ENCODE measurements around the gene IPPK. TPM values are rescaled to one million over a fixed set of nuclear protein-coding genes. Genes with fewer than 3 reads are reported as not detected.
"Not testable (repeated sequence)": the region's sequence is repeated elsewhere in the genome, so short reads cannot be mapped to it uniquely, and the experiment has no call there.

The IPPK gene
- total RNA-seq, 2 experiments from 2014 or later: 10.8 to 11.0 TPM

DNA sequence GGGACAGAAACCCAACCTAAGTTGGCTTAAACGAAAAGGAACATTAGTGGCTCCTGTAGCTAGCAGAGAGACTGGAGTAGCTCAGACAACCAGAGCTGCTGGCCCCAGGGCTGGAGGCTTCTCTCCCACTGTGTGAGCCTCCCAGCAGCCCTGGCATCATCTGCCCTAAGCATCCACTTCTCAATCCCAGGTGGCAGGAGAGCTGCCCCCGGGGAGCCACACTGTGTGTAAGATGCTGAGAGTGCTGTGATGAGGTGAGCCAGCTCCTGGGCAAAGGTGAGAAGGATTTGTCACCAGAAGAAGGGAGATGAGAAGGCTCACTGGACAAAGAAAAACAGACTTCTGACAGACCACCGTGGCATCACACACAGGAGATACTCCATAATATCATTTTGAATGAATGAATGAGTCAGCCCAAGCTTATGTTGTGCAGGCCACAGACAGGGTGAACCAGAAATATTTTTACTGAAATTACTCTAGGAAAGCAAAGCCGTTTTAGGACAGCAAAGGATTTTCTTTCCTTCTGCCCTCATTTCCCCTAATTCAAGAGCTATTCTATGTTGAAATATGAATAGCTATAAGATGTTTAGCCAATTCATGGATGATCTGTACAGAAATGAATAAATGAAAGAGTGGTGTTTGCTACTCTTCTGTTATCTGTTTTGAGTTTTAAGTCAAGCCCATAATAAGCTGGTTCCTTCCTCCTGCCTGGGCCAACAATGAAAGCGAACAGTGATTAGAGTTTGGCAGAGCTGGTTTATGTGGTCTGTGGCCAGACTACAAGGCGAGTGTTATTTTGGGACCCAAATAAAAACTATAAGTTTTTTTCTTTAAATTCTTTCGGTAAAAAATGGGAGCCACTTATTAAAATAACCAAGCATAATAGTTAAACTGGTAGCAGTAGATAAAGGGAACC is 76.7 kb downstream of the IPPK start:
- H3K27me3 Mint-ChIP-seq: no peaks in the 10 kb centered on the region
- no peaks in the 10 kb centered on the region for H3K36me3 Mint-ChIP-seq
- POLR2A ChIA-PET: no interaction called here
- no peak overlapping the region for H3K4me3 Mint-ChIP-seq
- DNase-seq: no peak
- no peak overlapping the region for H3K27ac Mint-ChIP-seq
- no peaks in the 10 kb centered on the region for H3K4me1 Mint-ChIP-seq (ENCODE audit: low read depth)
- no peaks in the 10 kb centered on the region for H3K9me3 Mint-ChIP-seq
- CTCF ChIA-PET: no interaction called here
- intact Hi-C loops (cut with micrococcal nuclease): no loop called here

DNA sequence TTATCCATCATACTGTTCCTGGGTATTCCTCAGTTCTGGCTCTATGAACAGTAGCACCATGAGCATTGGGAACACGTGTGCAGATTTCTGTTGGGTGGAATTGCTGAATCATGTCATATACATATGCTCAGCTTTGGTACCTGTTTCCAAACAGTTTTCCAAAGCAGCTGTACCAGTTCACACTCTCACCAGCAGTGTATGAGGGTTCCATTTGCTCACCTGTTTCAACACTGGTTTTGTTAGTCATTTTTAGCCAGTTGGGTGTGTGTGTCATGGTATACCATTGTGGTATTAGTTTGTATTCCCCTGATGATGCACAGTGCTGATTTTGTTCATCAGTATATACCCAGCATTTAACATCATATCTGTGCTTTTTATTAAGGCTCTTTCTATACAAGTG is 77.4 kb downstream of the IPPK start:
- ChIA-PET POLR2A (no interaction called here), CTCF (no interaction called here)
- no peaks in the 10 kb centered on the region for H3K36me3 Mint-ChIP-seq
- H3K27me3 Mint-ChIP-seq: no peaks in the 10 kb centered on the region
- H3K4me1 Mint-ChIP-seq (ENCODE audit: low read depth): no peaks in the 10 kb centered on the region
- no peaks in the 10 kb centered on the region for H3K9me3 Mint-ChIP-seq
- H3K4me3 Mint-ChIP-seq: no peak overlapping the region
- no peak overlapping the region for H3K27ac Mint-ChIP-seq
- intact Hi-C loops (cut with micrococcal nuclease): no loop called here
- DNase-seq: no peak

DNA sequence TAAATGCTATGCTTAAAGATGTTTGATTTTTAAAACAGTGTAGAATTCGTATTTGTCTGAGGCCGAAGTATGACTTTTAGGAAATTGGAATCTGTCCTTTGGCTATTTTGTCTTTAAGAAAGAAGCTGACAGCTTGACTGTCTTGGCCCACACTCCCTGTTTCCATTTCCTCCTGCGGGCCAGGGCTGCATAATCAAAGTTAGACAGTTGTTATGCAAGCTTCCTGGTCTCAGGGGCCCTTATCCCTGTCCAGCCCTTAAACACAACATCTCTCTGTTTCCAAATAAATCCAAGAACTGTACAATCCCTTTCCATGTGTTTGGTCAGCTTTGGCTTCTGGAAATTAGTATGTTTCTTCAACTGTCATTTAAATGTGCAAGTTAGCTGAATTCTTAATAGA is 79.6 kb downstream of the IPPK start:
- Mint-ChIP-seq H3K9me3 (no peaks in the 10 kb centered on the region), H3K36me3 (peaks cover 6% of the 10 kb centered on the region), H3K27ac (no peak overlapping the region), H3K4me1 (ENCODE audit: low read depth) (no peaks in the 10 kb centered on the region), H3K27me3 (no peaks in the 10 kb centered on the region), H3K4me3 (no peak overlapping the region)
- DNase-seq: no peak
- intact Hi-C loops (cut with micrococcal nuclease): no loop called here
- ChIA-PET POLR2A (no interaction called here), CTCF (no interaction called here)

DNA sequence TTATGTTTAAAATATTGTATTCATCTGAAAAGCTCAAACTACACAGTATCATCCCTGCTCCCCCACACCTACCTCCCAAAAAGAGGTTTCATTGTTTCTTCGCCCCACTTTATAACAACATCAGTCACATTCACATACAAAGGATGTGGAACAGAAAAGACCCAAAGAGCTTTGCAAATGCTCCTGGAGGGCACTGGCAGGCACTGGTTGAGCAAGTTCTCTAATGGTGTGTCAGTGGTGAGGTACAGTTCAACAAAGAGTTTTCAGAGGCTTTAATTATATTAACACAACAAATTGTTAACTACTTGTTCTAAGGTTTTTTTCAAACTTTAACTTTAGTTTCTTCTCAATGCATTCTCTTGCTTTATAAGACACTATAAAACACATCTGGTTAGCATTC is 80.0 kb downstream of the IPPK start:
- intact Hi-C loops (cut with micrococcal nuclease): no loop called here
- DNase-seq: no peak

DNA sequence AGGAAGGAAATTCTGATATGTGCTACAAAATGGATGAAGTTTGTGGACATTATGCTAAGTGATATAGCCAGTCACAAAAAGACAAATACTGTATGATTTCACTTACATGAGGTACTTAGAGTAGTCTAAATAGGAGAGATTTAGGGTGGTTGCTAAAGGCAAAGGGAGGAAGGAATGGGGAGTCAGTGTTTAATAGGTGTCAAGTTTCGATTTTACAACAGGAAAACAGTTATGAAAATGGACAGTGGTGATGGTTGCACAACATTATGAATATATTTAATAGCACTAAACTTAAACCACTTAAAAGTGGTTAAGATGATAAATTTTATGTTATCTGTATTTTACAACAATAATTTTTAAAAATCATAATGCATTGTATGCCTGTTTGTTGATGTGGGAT is 93.8 kb downstream of the IPPK start:
- no peaks in the 10 kb centered on the region for H3K27me3 Mint-ChIP-seq
- peaks cover 2% of the 10 kb centered on the region for H3K36me3 Mint-ChIP-seq
- no peak overlapping the region for H3K4me3 Mint-ChIP-seq
- peaks cover 8% of the 10 kb centered on the region for H3K9me3 Mint-ChIP-seq
- CTCF ChIA-PET: no interaction called here
- no peaks in the 10 kb centered on the region for H3K4me1 Mint-ChIP-seq (ENCODE audit: low read depth)
- DNase-seq: no peak
- POLR2A ChIA-PET: no interaction called here
- H3K27ac Mint-ChIP-seq: no peak overlapping the region
- intact Hi-C loops (cut with micrococcal nuclease): no loop called here

More for the DNA sequence above, 80.0 kb downstream of the IPPK start:
- ChIA-PET CTCF (no interaction called here), POLR2A (no interaction called here)
- Mint-ChIP-seq H3K27ac (no peak overlapping the region), H3K36me3 (peaks cover 6% of the 10 kb centered on the region), H3K4me3 (no peak overlapping the region), H3K27me3 (no peaks in the 10 kb centered on the region), H3K9me3 (no peaks in the 10 kb centered on the region), H3K4me1 (ENCODE audit: low read depth) (no peaks in the 10 kb centered on the region)

DNA sequence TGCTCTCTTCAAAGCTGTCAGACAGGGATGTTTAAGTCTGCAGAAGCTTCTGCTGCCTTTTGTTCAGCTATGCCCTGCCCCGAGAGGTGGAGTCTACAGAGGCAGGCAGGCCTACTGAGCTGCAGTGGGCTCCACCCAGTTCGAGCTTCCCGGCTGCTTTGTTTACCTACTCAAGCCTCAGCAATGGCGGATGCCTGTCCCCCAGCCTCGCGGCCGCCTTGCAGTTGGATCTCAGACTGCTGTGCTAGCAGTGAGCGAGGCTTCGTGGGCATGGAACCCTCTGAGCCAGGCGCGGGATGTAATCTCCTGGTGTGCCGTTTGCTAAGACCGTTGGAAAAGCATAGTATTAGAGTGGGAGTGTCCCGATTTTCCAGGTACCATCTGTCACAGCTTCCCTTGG is 96.3 kb downstream of the IPPK start:
- H3K36me3 Mint-ChIP-seq; CTCF ChIA-PET; H3K4me3 Mint-ChIP-seq; H3K27ac Mint-ChIP-seq; intact Hi-C loops (cut with micrococcal nuclease); H3K9me3 Mint-ChIP-seq; H3K27me3 Mint-ChIP-seq; POLR2A ChIA-PET; H3K4me1 Mint-ChIP-seq (ENCODE audit: low read depth); DNase-seq: not testable (repeated sequence)

DNA sequence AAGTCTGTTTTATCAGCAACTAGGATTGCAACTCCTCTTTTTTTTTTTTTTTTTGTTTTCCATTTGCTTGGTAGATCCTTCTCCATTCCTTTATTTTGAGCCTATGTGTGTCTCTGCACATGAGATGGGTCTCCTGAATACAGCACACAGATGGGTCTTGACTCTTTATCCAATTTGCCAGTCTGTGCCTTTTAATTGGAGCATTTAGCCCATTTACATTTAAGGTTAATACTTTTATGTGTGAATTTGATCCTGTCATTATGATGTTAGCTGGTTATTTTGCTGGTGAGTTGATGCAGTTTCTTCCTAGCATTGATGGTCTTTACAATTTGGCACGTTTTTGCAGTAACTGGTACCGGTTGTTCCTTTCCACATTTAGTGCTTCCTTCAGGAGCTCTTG is 98.1 kb downstream of the IPPK start:
- POLR2A ChIA-PET; H3K27me3 Mint-ChIP-seq; CTCF ChIA-PET; H3K4me3 Mint-ChIP-seq; H3K27ac Mint-ChIP-seq; intact Hi-C loops (cut with micrococcal nuclease); H3K36me3 Mint-ChIP-seq; H3K4me1 Mint-ChIP-seq (ENCODE audit: low read depth); DNase-seq: not testable (repeated sequence)
- peaks cover 10% of the 10 kb centered on the region for H3K9me3 Mint-ChIP-seq

DNA sequence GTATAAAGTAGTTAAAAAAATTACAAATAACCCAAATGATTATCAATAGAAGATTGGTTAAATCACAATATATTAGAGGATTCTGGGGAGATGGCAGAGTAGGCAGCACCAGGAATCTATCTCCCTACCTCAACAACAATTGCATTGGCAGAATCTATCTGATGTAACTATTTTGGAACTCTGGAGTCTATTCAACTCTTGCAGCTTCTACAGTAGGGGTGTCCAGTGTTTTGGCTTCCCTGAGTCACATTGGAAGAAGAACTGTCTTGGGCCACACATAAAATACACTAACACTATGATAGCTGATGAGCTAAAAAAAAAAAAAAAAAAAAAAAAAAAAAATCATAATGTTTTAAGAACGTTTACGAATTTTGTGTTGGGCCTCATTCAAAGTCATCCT is 104.9 kb downstream of the IPPK start:
- CTCF ChIA-PET: no interaction called here
- H3K4me1 Mint-ChIP-seq (ENCODE audit: low read depth): no peaks in the 10 kb centered on the region
- H3K36me3 Mint-ChIP-seq: peaks cover 3% of the 10 kb centered on the region
- H3K9me3 Mint-ChIP-seq: peaks cover 11% of the 10 kb centered on the region
- no peak for DNase-seq
- H3K27ac Mint-ChIP-seq: no peak overlapping the region
- H3K4me3 Mint-ChIP-seq: no peak overlapping the region
- POLR2A ChIA-PET: no interaction called here
- intact Hi-C loops (cut with micrococcal nuclease): no loop called here
- H3K27me3 Mint-ChIP-seq: no peaks in the 10 kb centered on the region

DNA sequence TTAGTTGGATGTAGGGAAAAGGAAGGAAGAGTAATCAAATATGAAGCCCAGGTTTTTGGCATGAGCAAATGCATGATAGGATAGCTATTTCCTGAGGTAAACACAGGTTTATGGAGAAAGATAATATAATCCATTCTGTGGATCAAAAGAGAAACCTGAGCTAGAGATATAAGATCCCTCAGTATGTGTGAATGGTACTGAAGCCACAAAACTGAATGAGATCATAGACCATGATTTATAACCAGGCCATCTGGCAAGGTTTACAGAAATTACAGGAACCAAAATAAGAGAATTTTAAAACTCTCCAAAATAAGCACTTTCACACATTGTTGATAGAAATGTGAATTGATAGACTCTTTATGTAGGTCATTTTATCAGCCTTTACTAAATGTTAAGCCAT is 105.4 kb downstream of the IPPK start:
- DNase-seq: no peak
- Mint-ChIP-seq H3K36me3 (peaks cover 3% of the 10 kb centered on the region), H3K9me3 (peaks cover 11% of the 10 kb centered on the region), H3K27ac (no peak overlapping the region), H3K4me1 (ENCODE audit: low read depth) (no peaks in the 10 kb centered on the region), H3K27me3 (no peaks in the 10 kb centered on the region), H3K4me3 (no peak overlapping the region)
- POLR2A ChIA-PET: no interaction called here
- CTCF ChIA-PET: no interaction called here
- intact Hi-C loops (cut with micrococcal nuclease): no loop called here

Other genes starting within 250 kb of the IPPK start
- not detected for gene OMD, start 245.7 kb downstream of the IPPK start, total RNA-seq
- gene ASPN, start 187.6 kb downstream of the IPPK start, total RNA-seq: not detected
- not detected for gene ECM2, start 134.1 kb downstream of the IPPK start, total RNA-seq
- gene BICD2, start 94.7 kb upstream of the IPPK start, total RNA-seq: 10 to 100 TPM; 16.5 to 17.2 TPM
- gene ZNF484, start 207.9 kb upstream of the IPPK start, total RNA-seq: 1 to 10 TPM; 7.4 to 7.5 TPM